ENCODE results near the gene HPCA.

The HPCA gene

DNA sequence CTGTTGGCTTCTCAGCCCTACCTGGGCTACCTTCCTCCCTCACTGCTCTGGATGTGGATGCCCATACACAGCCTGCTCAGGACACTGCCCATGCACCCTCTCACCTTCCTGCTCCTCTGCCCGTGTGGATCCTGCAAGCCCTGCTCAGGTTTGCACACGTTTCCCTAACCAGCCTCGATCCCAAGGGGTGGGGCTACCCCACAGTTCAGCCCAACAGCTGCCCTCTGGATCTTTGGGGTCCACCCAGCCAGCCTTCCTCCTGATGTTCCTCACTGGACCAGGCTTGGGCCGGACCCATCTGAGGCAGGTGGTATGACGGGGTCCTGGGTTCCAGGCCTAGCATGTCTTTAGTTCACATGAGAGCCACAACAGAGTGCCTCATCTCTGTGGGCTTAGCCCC lies 10.2 kb downstream of the HPCA start:
- no peak for DNase-seq (ENCODE audit: low read depth, low spot score)
- WGBS (ENCODE audit: insufficient coverage, insufficient read length) = no CpG with 5 or more reads among the region's 5 CpGs
- no peaks in the 10 kb centered on the region for H3K36me3 ChIP-seq (ENCODE audit: control insufficient read depth, insufficient read depth, low read length)
- H3K27me3 ChIP-seq (ENCODE audit: control insufficient read depth, insufficient read depth, low read length) = peaks cover 11% of the 10 kb centered on the region
- peaks cover 4% of the 10 kb centered on the region; the same call in 1 of the 2 replicates for H3K4me1 ChIP-seq (ENCODE audit: control insufficient read depth, insufficient read depth, low read length)
- H3K27ac ChIP-seq (ENCODE audit: low read length) = no peak overlapping the region
- no peaks in the 10 kb centered on the region for H3K9me3 ChIP-seq (ENCODE audit: control insufficient read depth, insufficient read depth, low read length)
- no peak overlapping the region for H3K4me3 ChIP-seq (ENCODE audit: low read length)

DNA sequence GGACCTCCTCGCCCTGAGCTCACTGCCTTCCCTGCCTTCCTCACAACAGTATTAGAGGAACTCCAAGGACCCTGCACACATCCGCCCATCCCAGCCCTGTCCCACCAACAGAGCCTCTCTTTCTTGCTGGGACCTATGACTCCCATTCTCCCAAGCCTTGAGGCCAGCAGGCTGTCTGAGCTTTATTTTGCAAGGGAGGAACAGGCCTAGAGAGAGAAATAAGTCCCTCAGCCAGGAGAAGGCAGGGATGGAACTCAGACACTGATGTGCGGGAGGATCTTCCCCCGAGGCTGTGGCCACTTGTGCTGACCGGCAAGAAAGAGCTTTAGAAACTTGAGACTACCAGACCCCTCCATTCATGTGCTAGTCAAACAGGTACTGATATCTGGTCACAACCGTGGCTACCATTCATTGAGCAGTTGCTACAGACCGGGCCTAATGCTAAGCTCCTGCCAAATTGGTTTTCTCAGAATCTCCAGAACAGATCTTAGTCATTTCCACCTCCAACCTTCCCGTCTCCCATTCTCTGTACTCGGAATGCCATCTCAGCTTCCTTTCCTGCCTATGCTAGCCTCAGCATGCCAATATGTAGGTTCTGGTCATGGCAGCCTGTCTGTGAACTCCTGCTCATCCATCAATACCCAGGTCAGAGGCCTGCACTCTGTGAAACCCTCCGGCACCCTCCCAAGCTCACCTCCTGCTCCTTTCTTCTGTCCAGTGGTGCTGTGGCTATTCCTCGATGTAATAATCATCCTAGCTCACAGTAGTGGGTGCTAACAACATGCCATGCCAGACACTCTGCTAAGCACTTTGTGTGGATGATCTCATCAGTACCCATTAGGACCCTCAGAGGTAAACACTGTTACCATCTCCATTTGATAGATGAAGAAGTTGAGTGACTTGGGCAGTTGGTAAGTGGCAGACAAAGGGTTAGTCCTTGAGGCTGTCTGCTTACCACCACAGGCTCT lies 11.1 kb downstream of the HPCA start:
- WGBS (ENCODE audit: insufficient coverage, insufficient read length) = no CpG with 5 or more reads among the region's 11 CpGs
- no peak for DNase-seq (ENCODE audit: low read depth, low spot score)
- H3K27ac ChIP-seq (ENCODE audit: low read length) = no peak overlapping the region

DNA sequence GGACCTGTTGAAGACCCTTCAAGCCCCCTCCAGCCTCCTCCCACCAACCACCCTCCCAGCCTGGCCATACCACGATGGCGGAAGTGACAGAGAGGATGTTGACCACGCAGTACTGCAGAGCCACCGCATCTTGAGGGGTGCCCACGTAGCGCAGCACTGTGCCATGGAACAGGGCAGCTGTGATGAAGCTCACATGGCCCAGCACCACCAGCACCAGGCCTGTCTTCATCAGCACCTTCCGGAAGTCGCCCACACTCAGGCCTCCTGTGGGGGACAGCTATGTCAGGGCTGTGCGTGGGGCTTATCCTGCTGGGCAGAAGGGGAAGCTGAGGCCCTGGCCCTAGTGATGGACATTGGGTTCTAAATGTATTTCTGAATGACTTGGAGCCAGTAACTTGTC lies 11.8 kb downstream of the HPCA start:
- H3K27ac ChIP-seq (ENCODE audit: low read length) = no peak overlapping the region
- H3K9me3 ChIP-seq (ENCODE audit: control insufficient read depth, insufficient read depth, low read length) = no peaks in the 10 kb centered on the region
- WGBS (ENCODE audit: insufficient coverage, insufficient read length) = no CpG with 5 or more reads among the region's 9 CpGs
- H3K4me3 ChIP-seq (ENCODE audit: low read length) = no peak overlapping the region
- no peaks in the 10 kb centered on the region for H3K4me1 ChIP-seq (ENCODE audit: control insufficient read depth, insufficient read depth, low read length)
- H3K36me3 ChIP-seq (ENCODE audit: control insufficient read depth, insufficient read depth, low read length) = no peaks in the 10 kb centered on the region
- DNase-seq (ENCODE audit: low read depth, low spot score) = no peak
- peaks cover 14% of the 10 kb centered on the region for H3K27me3 ChIP-seq (ENCODE audit: control insufficient read depth, insufficient read depth, low read length)

More for the DNA sequence above, 11.1 kb downstream of the HPCA start:
- H3K4me3 ChIP-seq (ENCODE audit: low read length) = no peak overlapping the region
- peaks cover 14% of the 10 kb centered on the region for H3K27me3 ChIP-seq (ENCODE audit: control insufficient read depth, insufficient read depth, low read length)
- H3K4me1 ChIP-seq (ENCODE audit: control insufficient read depth, insufficient read depth, low read length) = peaks cover 4% of the 10 kb centered on the region; the same call in 1 of the 2 replicates
- H3K36me3 ChIP-seq (ENCODE audit: control insufficient read depth, insufficient read depth, low read length) = no peaks in the 10 kb centered on the region
- H3K9me3 ChIP-seq (ENCODE audit: control insufficient read depth, insufficient read depth, low read length) = no peaks in the 10 kb centered on the region

DNA sequence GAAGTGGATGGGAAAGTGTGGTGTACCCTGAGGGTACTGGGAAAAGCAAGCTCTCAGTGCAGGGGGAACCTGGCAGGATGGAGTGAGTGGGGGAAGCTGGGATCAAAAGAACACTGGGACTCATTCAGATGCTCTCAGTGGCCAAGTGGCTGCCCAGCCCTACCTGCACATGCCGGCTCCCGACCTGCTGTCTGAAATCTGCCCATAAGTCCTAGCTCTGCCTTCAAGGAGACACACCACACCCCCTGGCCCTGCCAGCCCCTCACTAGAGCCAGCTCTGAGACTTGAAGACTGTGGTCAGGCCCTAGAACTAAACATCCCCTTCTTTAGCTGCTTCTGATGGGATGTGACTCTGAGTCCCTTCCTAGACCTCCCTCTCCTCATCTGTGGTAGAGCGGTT lies 12.7 kb downstream of the HPCA start:
- no CpG with 5 or more reads among the region's 3 CpGs for WGBS (ENCODE audit: insufficient coverage, insufficient read length)
- peaks cover 14% of the 10 kb centered on the region for H3K27me3 ChIP-seq (ENCODE audit: control insufficient read depth, insufficient read depth, low read length)
- no peak overlapping the region for H3K27ac ChIP-seq (ENCODE audit: low read length)
- no peaks in the 10 kb centered on the region for H3K4me1 ChIP-seq (ENCODE audit: control insufficient read depth, insufficient read depth, low read length)
- no peak for DNase-seq (ENCODE audit: low read depth, low spot score)
- no peaks in the 10 kb centered on the region for H3K36me3 ChIP-seq (ENCODE audit: control insufficient read depth, insufficient read depth, low read length)
- no peak overlapping the region for H3K4me3 ChIP-seq (ENCODE audit: low read length)
- H3K9me3 ChIP-seq (ENCODE audit: control insufficient read depth, insufficient read depth, low read length) = no peaks in the 10 kb centered on the region

DNA sequence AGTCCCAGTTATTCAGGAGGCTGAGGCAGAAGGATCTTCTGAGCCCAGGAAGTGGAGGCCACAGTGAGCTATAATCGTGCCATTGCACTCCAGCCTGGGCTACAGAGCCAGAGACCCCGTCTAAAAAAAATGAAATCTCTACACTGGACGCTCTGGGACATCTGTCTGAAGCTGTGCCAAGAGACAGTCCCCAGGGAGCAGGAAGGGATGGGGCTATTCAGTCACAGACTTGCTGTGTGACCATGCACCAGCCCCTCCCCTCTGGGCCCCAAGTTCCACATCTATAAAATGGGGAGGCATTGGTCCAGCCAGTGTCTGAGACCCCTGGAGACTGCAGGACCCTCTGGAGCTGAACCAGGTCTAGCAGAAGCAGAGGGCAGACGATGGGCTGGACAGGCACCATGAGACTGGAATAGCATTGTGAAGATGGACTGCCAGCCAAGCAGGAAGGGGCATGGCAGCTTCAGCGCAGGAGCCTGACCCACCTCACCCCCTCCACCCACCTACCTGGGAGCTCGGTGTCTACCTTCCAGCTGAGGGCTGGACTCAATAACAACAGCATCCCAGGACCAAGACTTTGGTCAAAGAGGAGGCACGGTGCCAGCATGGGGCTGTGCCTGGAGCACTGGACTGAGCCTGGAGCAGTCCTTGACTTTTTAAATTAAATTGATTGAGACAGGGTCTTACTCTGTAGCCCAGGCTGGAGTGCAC lies 13.4 kb downstream of the HPCA start:
- WGBS (ENCODE audit: insufficient coverage, insufficient read length) = no CpG with 5 or more reads among the region's 7 CpGs
- no peak overlapping the region for H3K4me3 ChIP-seq (ENCODE audit: low read length)
- no peaks in the 10 kb centered on the region for H3K4me1 ChIP-seq (ENCODE audit: control insufficient read depth, insufficient read depth, low read length)
- peaks cover 14% of the 10 kb centered on the region for H3K27me3 ChIP-seq (ENCODE audit: control insufficient read depth, insufficient read depth, low read length)
- H3K27ac ChIP-seq (ENCODE audit: low read length) = no peak overlapping the region
- no peaks in the 10 kb centered on the region for H3K9me3 ChIP-seq (ENCODE audit: control insufficient read depth, insufficient read depth, low read length)
- H3K36me3 ChIP-seq (ENCODE audit: control insufficient read depth, insufficient read depth, low read length) = no peaks in the 10 kb centered on the region
- DNase-seq (ENCODE audit: low read depth, low spot score) = no peak

DNA sequence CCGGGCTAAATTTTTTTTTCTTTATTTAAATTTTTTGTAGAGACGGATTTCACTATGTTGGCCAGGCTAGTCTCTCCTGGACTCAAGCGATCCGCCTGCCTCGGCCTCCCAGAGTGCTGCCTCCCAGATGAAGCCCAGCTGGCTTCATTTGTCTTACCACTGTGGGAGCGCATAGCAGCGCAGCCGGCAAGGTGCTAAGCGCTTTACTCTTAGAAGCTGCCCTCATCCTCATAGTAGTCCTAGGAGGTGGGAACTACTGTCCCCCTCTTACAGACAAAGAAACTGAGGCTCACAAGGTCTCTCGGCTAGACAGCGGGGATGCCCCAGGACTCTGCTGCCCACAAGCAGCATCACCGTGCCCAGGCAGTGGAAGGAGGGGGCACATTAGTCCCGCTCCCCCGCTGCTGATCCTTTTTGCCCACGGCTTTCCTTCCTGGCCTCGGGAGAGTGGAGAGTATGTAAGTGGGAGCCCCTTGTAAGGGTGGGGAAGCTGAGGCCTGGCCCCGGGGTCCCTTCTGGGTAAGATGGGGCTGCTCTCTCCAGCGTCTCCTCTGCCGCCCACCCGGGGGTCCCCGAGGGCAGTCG lies 14.2 kb downstream of the HPCA start:
- Histone ChIP-seq H3K9me3 (ENCODE audit: control insufficient read depth, insufficient read depth, low read length) (no peaks in the 10 kb centered on the region), H3K4me3 (ENCODE audit: low read length) (peak overlapping the region; percentile 38; the same call in 1 of the 2 replicates), H3K27ac (ENCODE audit: low read length) (no peak overlapping the region), H3K27me3 (ENCODE audit: control insufficient read depth, insufficient read depth, low read length) (peaks cover 14% of the 10 kb centered on the region), H3K4me1 (ENCODE audit: control insufficient read depth, insufficient read depth, low read length) (no peaks in the 10 kb centered on the region), H3K36me3 (ENCODE audit: control insufficient read depth, insufficient read depth, low read length) (no peaks in the 10 kb centered on the region)
- DNase-seq (ENCODE audit: low read depth, low spot score) = no peak
- no CpG with 5 or more reads among the region's 22 CpGs for WGBS (ENCODE audit: insufficient coverage, insufficient read length)

DNA sequence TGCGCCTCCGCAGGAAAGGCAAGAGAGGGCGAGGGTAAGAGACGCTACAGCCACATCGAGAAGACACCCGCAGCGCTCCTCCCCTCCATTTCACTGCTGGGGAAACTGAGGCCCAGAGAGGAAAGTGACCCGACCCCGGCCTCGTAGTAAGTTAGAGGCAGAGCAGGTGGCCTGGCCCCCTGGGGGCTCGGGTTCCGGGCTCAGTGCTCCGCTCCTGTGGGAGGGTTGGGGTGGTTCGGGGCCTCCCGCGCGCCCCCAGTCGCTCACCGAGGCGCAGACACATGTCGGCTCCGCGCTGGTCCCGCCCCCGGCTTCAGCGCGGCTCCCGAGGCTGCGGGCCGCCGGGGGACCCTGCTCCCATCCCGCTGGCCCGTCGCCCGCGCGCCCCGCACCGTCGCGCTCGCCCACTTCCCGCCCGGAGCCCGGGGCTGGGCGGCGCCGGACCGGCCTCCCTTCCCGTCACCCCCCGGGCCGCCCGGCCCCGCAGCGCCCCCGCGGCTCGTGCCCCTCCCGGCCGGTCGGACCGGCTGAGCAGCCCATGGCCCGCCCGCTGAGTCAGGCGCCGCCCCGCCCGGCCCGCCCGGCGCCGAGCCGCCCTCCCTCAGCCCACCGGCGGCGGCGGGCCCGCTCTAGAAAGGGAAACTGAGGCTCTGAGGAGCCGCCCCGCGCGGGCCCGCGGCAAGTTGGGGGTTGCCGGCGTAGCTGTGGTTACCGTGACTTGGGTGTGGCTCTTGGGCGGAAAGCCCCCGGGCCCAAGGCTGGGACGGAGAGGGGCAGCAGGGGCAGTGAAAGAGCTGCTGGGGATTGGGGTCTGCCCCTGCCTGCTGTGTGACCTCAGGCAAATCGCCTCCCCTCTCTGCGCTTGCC lies 14.9 kb downstream of the HPCA start, which contains the start of gene TMEM54:
Gene TMEM54, minus strand, starts transcription at position 434 of the 867 bp plus-strand sequence. Its CDS starts 151 bp downstream, at position 283.
- Histone ChIP-seq H3K9me3 (ENCODE audit: control insufficient read depth, insufficient read depth, low read length) (no peaks in the 10 kb centered on the region), H3K27ac (ENCODE audit: low read length) (no peak within 1 kb of the TSS), H3K4me3 (ENCODE audit: low read length) (peak within 1 kb of the TSS; percentile 38; the same call in 1 of the 2 replicates), H3K27me3 (ENCODE audit: control insufficient read depth, insufficient read depth, low read length) (peaks cover 14% of the 10 kb centered on the region), H3K36me3 (ENCODE audit: control insufficient read depth, insufficient read depth, low read length) (no peaks in the 10 kb centered on the region), H3K4me1 (ENCODE audit: control insufficient read depth, insufficient read depth, low read length) (no peaks in the 10 kb centered on the region)
- WGBS (ENCODE audit: insufficient coverage, insufficient read length) = no CpG with 5 or more reads among the region's 92 CpGs
- no peak for DNase-seq (ENCODE audit: low read depth, low spot score)

DNA sequence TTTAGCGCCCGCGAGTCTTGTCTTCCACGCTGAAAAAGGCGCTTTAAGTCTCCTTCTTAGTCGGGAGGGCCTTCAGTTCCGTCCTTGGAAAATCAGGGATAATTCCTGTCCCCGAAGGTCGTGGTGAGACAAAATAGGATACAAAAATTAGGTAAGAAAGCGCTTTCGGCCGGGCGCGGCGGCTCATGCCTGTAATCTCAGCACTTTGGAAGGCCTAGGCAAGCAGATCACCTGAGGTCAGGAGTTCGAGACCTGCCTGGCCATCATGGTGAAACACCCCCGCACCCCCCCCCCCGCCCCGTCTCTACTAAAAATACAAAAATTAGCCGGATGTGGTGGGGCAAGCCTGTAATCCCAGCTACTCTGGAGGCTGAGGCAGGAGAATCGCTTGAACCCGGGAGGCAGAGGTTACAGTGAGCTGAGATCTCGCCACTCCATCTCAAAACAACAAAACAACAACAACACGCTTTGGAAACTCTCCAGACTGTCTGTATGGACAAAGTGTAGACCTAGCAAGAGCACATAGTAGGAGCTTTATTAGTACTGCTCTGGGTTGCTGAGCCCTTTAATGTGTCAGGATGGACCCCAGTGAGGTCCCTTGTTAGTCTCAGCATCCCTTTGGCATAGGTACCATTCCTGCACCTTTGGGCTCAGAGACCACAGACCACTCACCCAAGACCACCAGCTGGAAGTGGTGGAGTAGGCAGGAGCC lies 15.7 kb downstream of the HPCA start:
- H3K9me3 ChIP-seq (ENCODE audit: control insufficient read depth, insufficient read depth, low read length) = no peaks in the 10 kb centered on the region
- H3K36me3 ChIP-seq (ENCODE audit: control insufficient read depth, insufficient read depth, low read length) = no peaks in the 10 kb centered on the region
- H3K4me1 ChIP-seq (ENCODE audit: control insufficient read depth, insufficient read depth, low read length) = no peaks in the 10 kb centered on the region
- peaks cover 14% of the 10 kb centered on the region for H3K27me3 ChIP-seq (ENCODE audit: control insufficient read depth, insufficient read depth, low read length)
- H3K27ac ChIP-seq (ENCODE audit: low read length) = no peak overlapping the region
- H3K4me3 ChIP-seq (ENCODE audit: low read length) = peak overlapping the region; percentile 38; the same call in 1 of the 2 replicates
- no CpG with 5 or more reads among the region's 24 CpGs for WGBS (ENCODE audit: insufficient coverage, insufficient read length)
- DNase-seq (ENCODE audit: low read depth, low spot score) = no peak

DNA sequence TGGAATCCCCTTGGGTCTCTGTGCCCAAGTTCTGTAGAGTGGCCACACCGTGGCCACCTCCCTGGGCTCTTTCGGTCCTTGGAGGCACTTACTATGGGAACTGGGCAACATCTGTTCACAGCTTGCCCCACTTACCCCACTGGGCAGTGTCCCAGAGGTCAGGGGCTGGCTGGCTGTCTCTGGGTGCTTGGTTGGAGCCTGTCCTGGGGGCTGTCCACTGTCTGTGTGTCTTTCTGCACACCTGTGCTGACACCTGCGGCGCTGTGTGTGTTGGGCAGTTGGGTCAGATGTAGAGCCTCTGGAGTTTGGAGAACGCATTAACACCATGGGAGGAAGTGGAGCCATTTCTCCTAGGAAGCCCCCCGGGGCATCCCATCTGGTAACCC lies 16.2 kb downstream of the HPCA start:
- H3K4me1 ChIP-seq (ENCODE audit: control insufficient read depth, insufficient read depth, low read length) = no peaks in the 10 kb centered on the region
- DNase-seq (ENCODE audit: low read depth, low spot score) = no peak
- H3K4me3 ChIP-seq (ENCODE audit: low read length) = no peak overlapping the region
- no peaks in the 10 kb centered on the region for H3K9me3 ChIP-seq (ENCODE audit: control insufficient read depth, insufficient read depth, low read length)
- peaks cover 14% of the 10 kb centered on the region for H3K27me3 ChIP-seq (ENCODE audit: control insufficient read depth, insufficient read depth, low read length)
- no peaks in the 10 kb centered on the region for H3K36me3 ChIP-seq (ENCODE audit: control insufficient read depth, insufficient read depth, low read length)
- no peak overlapping the region for H3K27ac ChIP-seq (ENCODE audit: low read length)
- no CpG with 5 or more reads among the region's 6 CpGs for WGBS (ENCODE audit: insufficient coverage, insufficient read length)
